K562 (cell line): ENCODE results near the gene ST7. TPM values are rescaled to one million over a fixed set of nuclear protein-coding genes. Genes with fewer than 3 reads are reported as not detected.

ENCODE experiments used
- NFRKB ChIP-seq: fragments of 450-650 bp; IDR thresholded peaks from 2 replicates; pipeline ENCODE4 v1.6.1; 2016; ENCODE audit warnings: low read depth
- POLR2H ChIP-seq: IDR thresholded peaks from 2 replicates; pipeline ENCODE4 v1.6.1; 2016; ENCODE audit warnings: missing genetic modification characterization, low read depth, mild to moderate bottlenecking, control low read depth, missing compliant biosample characterization, moderate library complexity
- SAP30 ChIP-seq: fragments of 200-600 bp; sonication (generic); IDR thresholded peaks from 2 replicates; pipeline ENCODE4 v1.6.1; 2012; ENCODE audit warnings: borderline replicate concordance, low read depth, mild to moderate bottlenecking, moderate library complexity, low read length, control low read depth, inconsistent platforms; ENCODE audit not compliant: insufficient read depth, poor library complexity, severe bottlenecking
- SMC3 ChIP-seq: conservative IDR thresholded peaks from 2 replicates; pipeline ENCODE4 v1.6.1; 2011; ENCODE audit warnings: low read depth, low read length, improper control_type of control experiment; ENCODE audit not compliant: insufficient read depth
- ZBTB8A ChIP-seq: fragments of 450-650 bp; IDR thresholded peaks from 2 replicates; pipeline ENCODE4 v1.6.1; 2018; ENCODE audit warnings: mild to moderate bottlenecking, moderate library complexity; ENCODE audit not compliant: partially characterized antibody
- ZNF212 ChIP-seq: fragments of 450-650 bp; formaldehyde crosslinking; IDR thresholded peaks from 2 replicates; pipeline ENCODE4 v1.4.0; 2020; ENCODE audit warnings: mild to moderate bottlenecking
- polyA plus RNA-seq, 8 experiments: library from polyadenylated mRNA; depleted of rRNA in 4 of 8; stranded (reverse) in 5 of 8; unstranded in 3 of 8; fragments of >200 nt; fragmentation: Nextera tagmentation in 2 of 8; fragmentation: Illumina TruSeq in 1 of 8; extraction: Ambion mirVana in 2 of 8; extraction: Trizol in 1 of 8; gene quantifications; 2 replicates each; pipeline versions ENCODE4 v1.2.1 to v1.2.3, GENCODE V29; 2011 to 2014; ENCODE audit warnings: inconsistent platforms in 1 of 8, missing spikeins in 1 of 8
- total RNA-seq, 7 experiments: library from RNA; depleted of rRNA in 6 of 7; stranded (reverse); fragments of >200 nt in 6 of 7; fragmentation: Illumina TruSeq in 2 of 7; extraction: Trizol in 2 of 7; gene quantifications; 2 replicates each; pipeline versions ENCODE4 v1.2.1 to v1.2.3, GENCODE V29; 2011 to 2021; ENCODE audit warnings: low replicate concordance in 1 of 7
- TF ChIP-seq, protein P1 (sequence below): sonication (generic); formaldehyde crosslinking; IDR thresholded peaks from 2 replicates; pipeline ENCODE4 v1.8.1; 2023; ENCODE audit warnings: mild to moderate bottlenecking, missing genetic modification reagents
- TF ChIP-seq, protein P2 (sequence below), 3 experiments: IDR thresholded peaks in 2 of 3; conservative IDR thresholded peaks in 1 of 3; 2 replicates each; pipeline ENCODE4 v1.5.1; 2011 to 2012; ENCODE audit warnings: low read length in 3 of 3, mild to moderate bottlenecking in 3 of 3, control low read depth in 2 of 3, improper control_type of control experiment in 1 of 3, inconsistent platforms in 1 of 3, low read depth in 1 of 3, mixed read lengths in 1 of 3, moderate library complexity in 1 of 3; ENCODE audit not compliant: insufficient read depth in 2 of 3
- TF ChIP-seq, protein P3 (sequence below), 2 experiments: fragments of 450-650 bp; IDR thresholded peaks; 2 replicates each; pipeline ENCODE4 v1.6.1; 2016; ENCODE audit warnings: mild to moderate bottlenecking in 2 of 2, borderline replicate concordance in 1 of 2, low read depth in 1 of 2, moderate library complexity in 1 of 2
- TF ChIP-seq, protein P4 (sequence below): fragments of 250-450 bp; sonication (Bioruptor Pico); IDR thresholded peaks from 2 replicates; pipeline ENCODE4 v1.8.0; 2022; ENCODE audit warnings: inconsistent platforms

ST7 gene
- total and polyA plus RNA-seq, 9 of the 15 experiments (the other 6 are each of a cell fraction or from before 2014, with no cell fraction given), result 23.9 to 56.3 (median 36.9) TPM

DNA sequence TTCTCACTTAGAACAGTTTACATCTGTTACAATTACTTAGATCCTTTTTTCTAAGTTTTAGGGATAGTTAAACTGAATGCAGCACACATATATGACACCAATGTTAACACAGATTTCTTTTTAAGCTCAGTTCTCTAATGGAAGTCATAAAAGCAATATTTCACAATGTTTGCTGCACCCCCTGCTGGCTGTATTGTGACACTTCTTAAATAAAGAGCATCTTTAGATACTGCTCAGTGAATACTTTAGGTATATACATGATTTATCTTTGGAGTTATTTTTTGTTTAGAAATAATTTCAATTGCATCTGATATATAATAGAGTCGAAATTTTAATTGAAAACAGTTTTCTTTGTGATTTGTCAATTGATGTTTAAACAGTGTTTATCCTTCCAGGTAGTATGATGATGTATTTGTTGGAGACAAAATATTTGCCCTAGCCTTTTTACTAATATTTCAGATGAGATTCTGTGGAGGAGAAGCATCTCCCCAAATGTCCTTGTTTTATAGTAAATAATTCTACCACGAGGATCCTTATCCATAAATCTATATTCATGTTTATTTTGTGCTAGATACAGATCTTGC is 174.4 kb downstream of the ST7 start (continued):
- TF ChIP-seq, protein P1, sequence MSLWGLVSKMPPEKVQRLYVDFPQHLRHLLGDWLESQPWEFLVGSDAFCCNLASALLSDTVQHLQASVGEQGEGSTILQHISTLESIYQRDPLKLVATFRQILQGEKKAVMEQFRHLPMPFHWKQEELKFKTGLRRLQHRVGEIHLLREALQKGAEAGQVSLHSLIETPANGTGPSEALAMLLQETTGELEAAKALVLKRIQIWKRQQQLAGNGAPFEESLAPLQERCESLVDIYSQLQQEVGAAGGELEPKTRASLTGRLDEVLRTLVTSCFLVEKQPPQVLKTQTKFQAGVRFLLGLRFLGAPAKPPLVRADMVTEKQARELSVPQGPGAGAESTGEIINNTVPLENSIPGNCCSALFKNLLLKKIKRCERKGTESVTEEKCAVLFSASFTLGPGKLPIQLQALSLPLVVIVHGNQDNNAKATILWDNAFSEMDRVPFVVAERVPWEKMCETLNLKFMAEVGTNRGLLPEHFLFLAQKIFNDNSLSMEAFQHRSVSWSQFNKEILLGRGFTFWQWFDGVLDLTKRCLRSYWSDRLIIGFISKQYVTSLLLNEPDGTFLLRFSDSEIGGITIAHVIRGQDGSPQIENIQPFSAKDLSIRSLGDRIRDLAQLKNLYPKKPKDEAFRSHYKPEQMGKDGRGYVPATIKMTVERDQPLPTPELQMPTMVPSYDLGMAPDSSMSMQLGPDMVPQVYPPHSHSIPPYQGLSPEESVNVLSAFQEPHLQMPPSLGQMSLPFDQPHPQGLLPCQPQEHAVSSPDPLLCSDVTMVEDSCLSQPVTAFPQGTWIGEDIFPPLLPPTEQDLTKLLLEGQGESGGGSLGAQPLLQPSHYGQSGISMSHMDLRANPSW, result no peak
- TF ChIP-seq SAP30, result no peak
- TF ChIP-seq, protein P2, sequence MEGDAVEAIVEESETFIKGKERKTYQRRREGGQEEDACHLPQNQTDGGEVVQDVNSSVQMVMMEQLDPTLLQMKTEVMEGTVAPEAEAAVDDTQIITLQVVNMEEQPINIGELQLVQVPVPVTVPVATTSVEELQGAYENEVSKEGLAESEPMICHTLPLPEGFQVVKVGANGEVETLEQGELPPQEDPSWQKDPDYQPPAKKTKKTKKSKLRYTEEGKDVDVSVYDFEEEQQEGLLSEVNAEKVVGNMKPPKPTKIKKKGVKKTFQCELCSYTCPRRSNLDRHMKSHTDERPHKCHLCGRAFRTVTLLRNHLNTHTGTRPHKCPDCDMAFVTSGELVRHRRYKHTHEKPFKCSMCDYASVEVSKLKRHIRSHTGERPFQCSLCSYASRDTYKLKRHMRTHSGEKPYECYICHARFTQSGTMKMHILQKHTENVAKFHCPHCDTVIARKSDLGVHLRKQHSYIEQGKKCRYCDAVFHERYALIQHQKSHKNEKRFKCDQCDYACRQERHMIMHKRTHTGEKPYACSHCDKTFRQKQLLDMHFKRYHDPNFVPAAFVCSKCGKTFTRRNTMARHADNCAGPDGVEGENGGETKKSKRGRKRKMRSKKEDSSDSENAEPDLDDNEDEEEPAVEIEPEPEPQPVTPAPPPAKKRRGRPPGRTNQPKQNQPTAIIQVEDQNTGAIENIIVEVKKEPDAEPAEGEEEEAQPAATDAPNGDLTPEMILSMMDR (IDR thresholded peaks at IDR 0.05 in 2 of 3, conservative IDR thresholded peaks at IDR 0.05 in 1 of 3; ENCODE audit: insufficient read depth in 2 of 3, low read depth in 1 of 3, low read length in 3 of 3), result peak; percentile 57 to 90 (median 70); a peak in 5 of 6 replicates
- TF ChIP-seq ZBTB8A, result no peak
- no peak for TF ChIP-seq NFRKB
- TF ChIP-seq, protein P3, sequence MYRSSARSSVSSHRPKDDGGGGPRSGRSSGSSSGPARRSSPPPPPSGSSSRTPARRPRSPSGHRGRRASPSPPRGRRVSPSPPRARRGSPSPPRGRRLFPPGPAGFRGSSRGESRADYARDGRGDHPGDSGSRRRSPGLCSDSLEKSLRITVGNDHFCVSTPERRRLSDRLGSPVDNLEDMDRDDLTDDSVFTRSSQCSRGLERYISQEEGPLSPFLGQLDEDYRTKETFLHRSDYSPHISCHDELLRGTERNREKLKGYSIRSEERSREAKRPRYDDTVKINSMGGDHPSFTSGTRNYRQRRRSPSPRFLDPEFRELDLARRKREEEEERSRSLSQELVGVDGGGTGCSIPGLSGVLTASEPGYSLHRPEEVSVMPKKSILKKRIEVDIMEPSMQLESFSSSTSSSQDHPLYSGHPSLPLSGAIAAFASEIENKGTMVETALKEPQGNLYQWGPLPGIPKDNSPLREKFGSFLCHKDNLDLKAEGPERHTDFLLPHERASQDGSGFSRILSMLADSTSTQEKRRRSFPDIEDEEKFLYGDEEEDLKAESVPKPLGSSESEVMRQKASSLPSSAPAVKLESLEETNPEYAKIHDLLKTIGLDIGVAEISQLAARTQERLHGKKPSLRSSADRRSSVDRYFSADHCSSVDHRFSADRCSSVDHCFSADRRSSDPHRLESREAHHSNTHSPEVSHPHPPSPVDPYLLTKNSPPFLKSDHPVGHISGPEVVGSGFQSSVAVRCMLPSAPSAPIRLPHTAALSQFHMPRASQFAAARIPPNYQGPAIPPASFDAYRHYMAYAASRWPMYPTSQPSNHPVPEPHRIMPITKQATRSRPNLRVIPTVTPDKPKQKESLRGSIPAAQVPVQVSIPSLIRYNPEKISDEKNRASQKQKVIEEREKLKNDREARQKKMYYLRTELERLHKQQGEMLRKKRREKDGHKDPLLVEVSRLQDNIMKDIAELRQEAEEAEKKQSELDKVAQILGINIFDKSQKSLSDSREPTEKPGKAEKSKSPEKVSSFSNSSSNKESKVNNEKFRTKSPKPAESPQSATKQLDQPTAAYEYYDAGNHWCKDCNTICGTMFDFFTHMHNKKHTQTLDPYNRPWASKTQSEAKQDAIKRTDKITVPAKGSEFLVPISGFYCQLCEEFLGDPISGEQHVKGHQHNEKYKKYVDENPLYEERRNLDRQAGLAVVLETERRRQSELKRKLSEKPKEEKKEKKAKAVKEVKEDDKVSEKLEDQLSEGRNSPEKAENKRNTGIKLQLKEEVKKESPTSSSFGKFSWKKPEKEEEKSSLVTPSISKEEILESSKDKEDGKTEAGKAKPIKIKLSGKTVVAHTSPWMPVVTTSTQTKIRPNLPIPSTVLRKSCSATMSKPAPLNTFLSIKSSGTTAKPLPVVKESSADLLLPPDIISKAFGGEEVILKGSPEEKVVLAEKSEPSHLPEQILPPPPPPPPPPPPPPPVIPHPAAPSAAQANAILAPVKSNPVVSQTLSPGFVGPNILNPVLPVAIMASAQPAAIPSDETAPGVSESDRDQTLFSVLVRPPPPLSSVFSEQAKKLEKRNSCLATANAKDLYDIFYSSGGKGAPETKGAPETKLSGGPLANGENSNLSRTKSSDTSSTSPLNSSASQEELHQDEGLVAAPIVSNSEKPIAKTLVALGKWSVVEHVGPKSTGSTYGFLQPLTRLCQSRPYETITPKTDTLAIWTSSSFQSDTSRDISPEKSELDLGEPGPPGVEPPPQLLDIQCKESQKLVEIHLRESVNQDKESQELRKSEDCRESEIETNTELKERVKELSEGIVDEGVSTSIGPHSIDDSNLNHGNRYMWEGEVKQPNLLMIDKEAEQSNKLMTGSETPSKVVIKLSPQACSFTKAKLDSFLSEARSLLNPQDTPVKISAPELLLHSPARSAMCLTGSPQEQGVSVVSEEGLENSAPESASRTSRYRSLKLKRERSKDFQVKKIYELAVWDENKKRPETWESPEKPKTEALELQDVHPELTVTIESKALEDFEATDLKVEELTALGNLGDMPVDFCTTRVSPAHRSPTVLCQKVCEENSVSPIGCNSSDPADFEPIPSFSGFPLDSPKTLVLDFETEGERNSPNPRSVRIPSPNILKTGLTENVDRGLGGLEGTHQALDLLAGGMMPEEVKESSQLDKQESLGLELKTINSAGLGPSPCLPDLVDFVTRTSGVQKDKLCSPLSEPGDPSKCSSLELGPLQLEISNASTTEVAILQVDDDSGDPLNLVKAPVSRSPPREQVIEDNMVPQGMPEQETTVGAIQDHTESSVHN (IDR thresholded peaks at IDR 0.05; ENCODE audit: borderline replicate concordance in 1 of 2, low read depth in 1 of 2), result no peak
- peak; percentile 48; the same call in 1 of the 2 replicates for TF ChIP-seq POLR2H (tag)
- TF ChIP-seq ZNF212, result no peak
- TF ChIP-seq, protein P4, sequence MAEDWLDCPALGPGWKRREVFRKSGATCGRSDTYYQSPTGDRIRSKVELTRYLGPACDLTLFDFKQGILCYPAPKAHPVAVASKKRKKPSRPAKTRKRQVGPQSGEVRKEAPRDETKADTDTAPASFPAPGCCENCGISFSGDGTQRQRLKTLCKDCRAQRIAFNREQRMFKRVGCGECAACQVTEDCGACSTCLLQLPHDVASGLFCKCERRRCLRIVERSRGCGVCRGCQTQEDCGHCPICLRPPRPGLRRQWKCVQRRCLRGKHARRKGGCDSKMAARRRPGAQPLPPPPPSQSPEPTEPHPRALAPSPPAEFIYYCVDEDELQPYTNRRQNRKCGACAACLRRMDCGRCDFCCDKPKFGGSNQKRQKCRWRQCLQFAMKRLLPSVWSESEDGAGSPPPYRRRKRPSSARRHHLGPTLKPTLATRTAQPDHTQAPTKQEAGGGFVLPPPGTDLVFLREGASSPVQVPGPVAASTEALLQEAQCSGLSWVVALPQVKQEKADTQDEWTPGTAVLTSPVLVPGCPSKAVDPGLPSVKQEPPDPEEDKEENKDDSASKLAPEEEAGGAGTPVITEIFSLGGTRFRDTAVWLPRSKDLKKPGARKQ (CRISPR knock-in tag), result 0 out of 2 replicates have a peak, but pooled peaks have one; percentile 34
- peak; percentile 80 for TF ChIP-seq SMC3
